ENCODE data around the gene ATXN10. TPM values are rescaled to one million over a fixed set of nuclear protein-coding genes. Genes with fewer than 3 reads are reported as not detected.

Gene ATXN10
- total and polyA plus RNA-seq, 2 donors (not counting 1 experiment from before 2014, with no cell fraction given), result 52.3 to 95.5 TPM

- Histone ChIP-seq H3K9me3 (ENCODE audit: control extremely low read depth in 1 of 3, control insufficient read depth in 2 of 3, insufficient read depth in 1 of 3, low read length in 2 of 3) (no peaks in the 10 kb centered on the region), H3K4me3 (ENCODE audit: control extremely low read depth in 1 of 5, extremely low read depth in 1 of 5, insufficient read depth in 1 of 5, low read depth in 2 of 5, low read length in 4 of 5) (no peak overlapping the region), H3K4me2 (replicated peaks; ENCODE audit: low read depth, low read length, poor library complexity, severe bottlenecking) (no peak overlapping the region), H2AFZ (ENCODE audit: insufficient read depth, low read depth, low read length, poor library complexity, severe bottlenecking) (no peak overlapping the region), H3K79me2 (ENCODE audit: control insufficient read depth, insufficient read depth, low read length) (no peaks in the 10 kb centered on the region), H4K20me1 (ENCODE audit: control insufficient read depth, insufficient read depth, low read length, poor library complexity, severe bottlenecking) (no peaks in the 10 kb centered on the region), H3K36me3 (replicated peaks in 1 of 2; ENCODE audit: control extremely low read depth in 1 of 2, control insufficient read depth in 1 of 2, extremely low read depth in 1 of 2, insufficient read depth in 2 of 2, low read length in 1 of 2) (peaks cover 18 to 23% of the 10 kb centered on the region in 2 experiments), H3K9ac (ENCODE audit: low read length) (no peak overlapping the region), H3K27me3 (replicated peaks in 1 of 4; ENCODE audit: control extremely low read depth in 1 of 4, control insufficient read depth in 3 of 4, insufficient read depth in 4 of 4, low read length in 3 of 4) (no peaks in the 10 kb centered on the region), H3K4me1 (ENCODE audit: control insufficient read depth in 2 of 2, insufficient read depth in 2 of 2, low read length in 2 of 2) (no peaks in the 10 kb centered on the region), H3K27ac (ENCODE audit: low read length in 2 of 2) (no peak overlapping the region)
- Mint-ChIP-seq H3K4me1 (no peaks in the 10 kb centered on the region), H3K4me3 (no peak overlapping the region), H3K27ac (no peak overlapping the region), H3K9me3 (ENCODE audit: insufficient read depth) (no peaks in the 10 kb centered on the region), H3K27me3 (no peaks in the 10 kb centered on the region)
- ATAC-seq (ENCODE audit: low read depth) (no peak), DNase-seq (no peak)
- TF ChIP-seq CTCF (IDR thresholded peaks at IDR 0.05), result no peak
- TF ChIP-seq EZH2 (IDR thresholded peaks at IDR 0.05; ENCODE audit: borderline replicate concordance, insufficient read depth, low read depth, low read length, poor library complexity, severe bottlenecking), result no peak
- CTCF ChIA-PET, result no interaction called here
- 97% methylated on average over 6 of the region's 6 CpGs for WGBS (ENCODE audit: insufficient coverage)
- POLR2A ChIA-PET, result no interaction called here
- intact Hi-C loops (cut with micrococcal nuclease), result no loop called here
These were observed 133.8 kb downstream of the ATXN10 start for GRCh38 chr22:45805413-45805812.

- ATAC-seq (ENCODE audit: low read depth) (no peak), DNase-seq (no peak)
- TF ChIP-seq CTCF (IDR thresholded peaks at IDR 0.05) (no peak), EZH2 (IDR thresholded peaks at IDR 0.05; ENCODE audit: borderline replicate concordance, insufficient read depth, low read depth, low read length, poor library complexity, severe bottlenecking) (no peak)
- Mint-ChIP-seq H3K4me3 (no peak overlapping the region), H3K4me1 (no peaks in the 10 kb centered on the region), H3K9me3 (ENCODE audit: insufficient read depth) (no peaks in the 10 kb centered on the region), H3K27ac (no peak overlapping the region), H3K27me3 (no peaks in the 10 kb centered on the region)
- no peak overlapping the region for H3K27ac ChIP-seq (ENCODE audit: low read length in 2 of 2)
- no peaks in the 10 kb centered on the region for H3K79me2 ChIP-seq (ENCODE audit: control insufficient read depth, insufficient read depth, low read length)
- H2AFZ ChIP-seq (ENCODE audit: insufficient read depth, low read depth, low read length, poor library complexity, severe bottlenecking), result no peak overlapping the region
- H3K4me3 ChIP-seq (ENCODE audit: control extremely low read depth in 1 of 5, extremely low read depth in 1 of 5, insufficient read depth in 1 of 5, low read depth in 2 of 5, low read length in 4 of 5), result no peak overlapping the region
- H3K9me3 ChIP-seq (ENCODE audit: control extremely low read depth in 1 of 3, control insufficient read depth in 2 of 3, insufficient read depth in 1 of 3, low read length in 2 of 3), result no peaks in the 10 kb centered on the region
- intact Hi-C loops (cut with micrococcal nuclease), result no loop called here
- H4K20me1 ChIP-seq (ENCODE audit: control insufficient read depth, insufficient read depth, low read length, poor library complexity, severe bottlenecking), result no peaks in the 10 kb centered on the region
- no peak overlapping the region for H3K9ac ChIP-seq (ENCODE audit: low read length)
- WGBS (ENCODE audit: insufficient coverage), result 95% methylated on average over 8 of the region's 10 CpGs
- H3K4me2 ChIP-seq (replicated peaks; ENCODE audit: low read depth, low read length, poor library complexity, severe bottlenecking), result no peak overlapping the region
- ChIA-PET POLR2A (no interaction called here), CTCF (interaction anchor here (1.2 kb wide), 1 partner anchor 162 kb away, joined by 3 read pairs; no protein-coding TSS in a partner anchor)
- H3K27me3 ChIP-seq (replicated peaks in 1 of 4; ENCODE audit: control extremely low read depth in 1 of 4, control insufficient read depth in 3 of 4, insufficient read depth in 4 of 4, low read length in 3 of 4), result no peaks in the 10 kb centered on the region
- H3K4me1 ChIP-seq (ENCODE audit: control insufficient read depth in 2 of 2, insufficient read depth in 2 of 2, low read length in 2 of 2), result no peaks in the 10 kb centered on the region
- H3K36me3 ChIP-seq (replicated peaks in 1 of 2; ENCODE audit: control extremely low read depth in 1 of 2, control insufficient read depth in 1 of 2, extremely low read depth in 1 of 2, insufficient read depth in 2 of 2, low read length in 1 of 2), result peaks cover 18 to 29% of the 10 kb centered on the region in 2 experiments
These were observed 135.7 kb downstream of the ATXN10 start for GRCh38 chr22:45807156-45807915.
